HG02571 (cell line): Measurements from ENCODE around the gene BCAP31.
"Not testable (repeated sequence)": the region's sequence is repeated elsewhere in the genome, so short reads cannot be mapped to it uniquely, and the experiment has no call there.

Source experiments
- ATAC-seq: cut with Tn5 transposase; IDR thresholded peaks from one replicate; pipeline ENCODE4 v1.9.1; 2021; ENCODE audit warnings: mild to moderate bottlenecking, moderate library complexity; ENCODE audit not compliant: unreplicated experiment

The BCAP31 gene

DNA sequence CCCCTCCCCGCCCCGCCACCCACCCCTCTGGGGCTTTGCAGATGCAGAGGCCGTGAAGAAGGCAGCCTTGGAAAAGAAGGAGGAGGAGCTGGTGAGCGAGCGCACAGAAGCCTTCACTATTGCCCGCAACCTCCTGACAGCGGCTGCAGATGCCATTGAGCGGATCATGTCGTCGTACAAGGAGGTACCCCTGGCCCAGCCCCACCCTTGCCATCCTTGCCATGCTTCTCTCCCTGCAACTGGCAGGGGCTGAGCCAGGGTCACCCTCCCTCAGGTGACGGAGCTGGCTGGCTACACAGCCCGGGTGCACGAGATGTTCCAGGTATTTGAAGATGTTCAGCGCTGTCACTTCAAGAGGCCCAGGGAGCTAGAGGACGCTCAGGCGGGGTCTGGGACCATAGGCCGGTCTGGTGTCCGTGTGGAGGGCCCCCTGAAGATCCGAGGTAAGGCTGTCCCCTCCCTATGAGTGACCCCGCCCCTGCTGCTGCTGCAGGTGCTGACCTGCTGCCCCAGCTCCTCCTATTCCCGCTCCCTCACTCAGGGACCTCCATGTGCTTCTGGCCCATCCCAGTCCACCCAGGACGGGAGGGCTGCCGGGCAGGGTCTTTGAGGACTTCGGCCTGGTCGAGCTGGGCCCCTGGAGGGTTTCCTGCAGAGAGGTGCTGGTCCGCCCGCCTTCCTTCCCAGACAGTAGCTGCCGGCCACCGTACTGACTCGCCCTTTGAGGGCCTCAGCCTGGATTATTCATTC lies 12.1 kb upstream of the BCAP31 start:
- ATAC-seq: no peak

DNA sequence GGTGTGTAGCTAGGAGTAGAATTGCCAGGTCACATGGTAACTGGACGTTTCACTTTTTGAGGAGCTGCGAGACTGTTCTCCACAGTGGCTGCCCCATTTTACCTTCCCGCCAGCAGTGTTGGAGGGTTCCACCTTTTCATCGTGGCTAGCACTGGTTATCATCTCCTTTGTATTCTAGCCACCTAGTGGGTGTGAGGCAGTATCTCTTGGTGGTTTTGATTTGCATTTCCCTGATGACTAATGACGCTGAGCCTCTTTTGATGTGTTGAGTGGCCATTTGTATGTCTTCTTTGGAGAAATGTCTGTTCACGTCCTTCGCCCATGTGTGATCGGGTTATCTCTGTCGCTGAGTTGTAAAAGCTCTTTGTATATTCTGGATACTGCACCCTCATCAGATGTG lies 11.1 kb upstream of the BCAP31 start:
- ATAC-seq: no peak

DNA sequence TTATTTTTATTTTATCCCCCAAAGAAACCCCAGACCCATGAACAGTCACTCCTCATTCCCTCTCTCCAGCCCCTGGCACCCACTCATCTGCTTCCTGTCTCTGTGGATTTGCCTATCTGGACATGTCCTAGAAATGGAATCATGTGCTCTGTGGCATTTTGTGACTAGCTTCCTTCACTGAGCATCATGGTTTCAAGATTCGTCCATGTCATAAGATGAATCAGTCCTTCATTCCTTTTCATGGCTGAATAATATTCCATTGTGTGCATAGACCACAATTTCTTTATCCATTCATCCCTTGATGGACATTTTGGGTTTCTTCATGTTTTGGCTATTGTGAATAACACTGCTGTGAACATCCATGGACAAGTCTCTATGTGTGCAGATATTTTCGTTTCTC lies 10.7 kb upstream of the BCAP31 start:
- no peak for ATAC-seq

DNA sequence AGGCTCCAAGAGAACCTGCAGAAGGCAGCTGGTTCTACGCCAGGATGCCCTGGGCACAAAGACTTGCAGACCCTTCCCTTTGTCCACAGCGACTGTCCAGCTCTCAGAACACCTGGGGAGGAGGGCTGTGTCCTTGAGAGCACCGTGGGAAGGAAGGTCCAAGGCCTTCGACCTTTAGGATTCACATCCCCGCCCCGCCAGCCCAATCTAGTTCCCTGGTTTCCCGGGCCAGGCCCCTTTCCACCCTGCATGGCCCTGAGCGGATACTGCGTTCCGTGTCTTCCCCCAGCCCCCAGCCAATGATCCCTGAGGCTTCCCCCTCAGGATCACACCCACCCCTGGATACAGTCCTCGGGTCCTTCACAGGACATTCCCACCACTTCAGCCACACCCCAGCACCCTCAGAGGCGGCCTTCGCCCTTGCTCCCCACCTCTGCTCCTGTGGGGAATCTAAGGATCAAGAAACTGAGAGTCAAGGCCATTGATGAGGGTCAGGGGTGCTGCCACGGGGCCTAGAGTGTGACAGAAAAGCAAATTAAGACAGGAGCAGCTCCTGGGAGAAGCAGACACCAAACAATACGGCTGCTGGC lies 9.6 kb upstream of the BCAP31 start:
- no peak for ATAC-seq

DNA sequence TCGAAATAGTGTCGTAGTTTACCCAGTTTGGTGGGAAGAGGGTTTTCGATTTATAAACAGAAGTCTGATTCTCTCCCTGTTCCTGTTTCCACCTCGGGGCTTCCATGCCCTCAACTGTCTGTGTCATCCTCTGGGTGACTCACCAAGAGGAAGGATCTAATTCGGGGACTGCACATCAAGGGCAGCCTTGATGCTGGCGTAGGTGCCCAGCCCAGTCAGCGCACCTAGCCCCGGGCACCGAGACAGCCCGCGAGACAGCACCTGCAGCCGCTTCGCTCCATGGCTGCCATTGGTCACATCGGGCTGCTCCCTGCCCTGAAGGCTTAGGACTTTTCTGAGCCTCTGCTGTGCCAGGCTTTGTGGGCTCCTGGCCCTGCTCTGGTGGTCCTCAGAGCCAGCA lies 8.2 kb upstream of the BCAP31 start:
- no peak for ATAC-seq

DNA sequence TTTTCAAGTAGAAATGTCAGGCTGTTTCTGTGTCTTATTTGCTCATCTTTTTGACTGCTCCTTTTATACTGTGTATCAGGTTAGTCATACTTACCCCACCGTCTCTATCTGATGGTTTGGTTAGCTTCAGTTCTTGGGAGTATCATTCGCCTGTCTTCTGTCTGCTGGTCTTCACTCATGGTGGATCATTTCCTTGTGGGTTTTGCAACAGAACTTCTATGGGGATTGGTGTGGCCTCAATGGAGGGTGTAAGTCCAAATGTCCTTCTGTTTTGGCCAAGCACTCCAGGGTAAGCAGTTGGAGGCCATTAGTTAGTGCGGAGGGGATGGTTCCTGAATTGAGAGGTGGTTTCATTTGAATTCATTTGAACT lies 7.6 kb upstream of the BCAP31 start:
- ATAC-seq: no peak

DNA sequence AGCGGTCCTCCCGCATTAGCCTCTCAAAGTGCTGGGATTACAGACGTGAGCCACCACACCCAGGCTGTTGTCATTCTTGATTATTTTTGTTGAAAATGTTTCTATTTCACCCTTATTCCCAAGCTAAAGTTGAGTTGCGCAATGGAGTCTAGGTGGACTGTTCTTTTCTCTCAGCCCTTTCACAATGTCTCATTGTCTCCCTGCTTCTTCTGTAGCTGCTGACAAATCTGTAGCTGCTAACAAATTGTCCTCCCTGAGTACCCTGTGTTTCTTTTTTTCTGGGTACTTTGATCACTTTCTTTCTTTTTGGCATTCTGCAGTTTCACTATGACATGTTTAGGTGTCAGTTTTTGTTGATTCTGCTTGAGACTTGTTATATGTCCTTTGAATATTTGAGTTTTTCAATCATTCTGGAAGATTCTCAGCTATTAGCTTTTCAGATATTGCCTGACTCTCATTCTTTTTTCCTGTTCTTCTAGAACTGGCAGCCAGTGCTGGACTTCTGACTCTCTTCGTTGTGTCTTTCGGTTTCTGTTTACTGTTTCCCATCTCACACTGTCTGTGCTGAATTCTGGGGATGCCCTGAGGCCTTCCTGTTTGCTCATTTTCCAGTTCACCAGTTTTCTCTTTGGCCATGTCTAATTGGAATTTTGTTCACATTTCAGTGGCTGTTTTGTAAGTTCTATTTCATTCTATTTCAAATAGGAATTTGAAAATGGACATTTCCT lies 7.1 kb upstream of the BCAP31 start:
- no peak for ATAC-seq

DNA sequence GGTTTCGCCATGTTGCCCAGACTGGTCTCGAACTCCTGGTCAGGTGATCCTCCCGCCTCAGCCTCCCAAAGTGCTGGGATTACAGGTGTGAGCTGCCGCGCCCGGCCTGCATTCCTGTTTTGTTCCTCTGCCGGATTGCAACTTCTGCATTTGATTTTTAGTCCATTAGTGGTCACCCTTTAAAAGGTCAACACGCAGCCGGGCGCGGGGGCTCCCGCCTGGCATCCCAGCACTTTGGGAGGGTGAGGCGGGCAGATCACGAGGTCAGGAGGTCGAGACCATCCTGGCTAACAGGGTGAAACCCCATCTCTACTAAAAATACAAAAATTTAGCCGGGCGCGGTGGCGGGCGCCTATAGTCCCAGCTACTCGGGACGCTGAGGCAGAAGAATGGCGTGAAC lies 5.9 kb upstream of the BCAP31 start:
- ATAC-seq: not testable (repeated sequence)

DNA sequence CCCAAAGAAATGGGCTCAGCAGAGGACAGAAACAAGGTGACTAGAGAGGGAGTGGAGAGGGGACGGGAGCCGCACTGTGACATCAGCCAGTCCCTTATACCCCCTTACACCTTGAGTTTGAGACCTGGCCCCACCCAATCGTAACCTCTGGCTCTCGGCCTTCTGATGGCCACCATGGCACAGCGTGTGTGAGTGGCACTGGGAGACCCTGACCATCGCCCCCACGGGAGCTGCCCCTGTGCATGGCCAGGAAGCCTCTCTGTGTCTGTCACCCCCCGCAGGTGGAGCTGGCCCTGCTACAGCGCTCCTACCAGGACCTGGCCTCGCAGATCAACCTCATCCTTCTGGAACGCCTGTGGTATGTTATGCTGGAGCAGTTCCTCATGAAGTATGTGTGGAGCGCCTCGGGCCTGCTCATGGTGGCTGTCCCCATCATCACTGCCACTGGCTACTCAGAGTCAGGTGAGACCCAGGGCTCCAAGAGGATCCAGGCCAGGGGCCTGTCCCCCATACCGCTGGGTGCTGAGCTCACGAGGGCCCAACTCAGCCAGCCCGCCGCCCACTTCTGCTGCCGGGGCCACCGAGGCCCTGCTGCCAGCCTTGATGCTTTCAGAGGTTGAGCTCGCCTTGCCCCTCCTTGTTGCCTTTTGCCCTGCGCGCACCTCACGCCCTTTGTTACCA lies 4.9 kb upstream of the BCAP31 start:
- no peak for ATAC-seq

DNA sequence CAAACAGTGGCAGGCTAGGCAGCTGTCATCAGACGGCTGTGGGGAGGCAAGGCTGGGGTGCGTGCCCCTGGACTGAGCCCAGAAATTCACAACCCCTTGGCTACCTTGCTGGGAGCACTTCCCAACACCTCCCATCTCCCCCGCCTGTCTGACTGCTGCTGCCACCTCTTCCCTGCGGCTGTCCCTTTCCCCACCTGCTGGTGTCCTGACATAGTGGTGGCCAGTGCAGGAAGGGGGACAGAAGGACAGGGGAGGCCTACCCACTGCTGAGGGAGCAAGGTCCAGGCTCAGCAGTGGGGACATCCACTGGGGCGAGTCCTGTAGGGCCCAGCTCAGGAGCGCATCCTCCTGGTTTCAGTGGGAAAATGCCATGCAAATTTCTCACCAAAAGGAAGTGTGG lies 3.9 kb upstream of the BCAP31 start:
- ATAC-seq: no peak

DNA sequence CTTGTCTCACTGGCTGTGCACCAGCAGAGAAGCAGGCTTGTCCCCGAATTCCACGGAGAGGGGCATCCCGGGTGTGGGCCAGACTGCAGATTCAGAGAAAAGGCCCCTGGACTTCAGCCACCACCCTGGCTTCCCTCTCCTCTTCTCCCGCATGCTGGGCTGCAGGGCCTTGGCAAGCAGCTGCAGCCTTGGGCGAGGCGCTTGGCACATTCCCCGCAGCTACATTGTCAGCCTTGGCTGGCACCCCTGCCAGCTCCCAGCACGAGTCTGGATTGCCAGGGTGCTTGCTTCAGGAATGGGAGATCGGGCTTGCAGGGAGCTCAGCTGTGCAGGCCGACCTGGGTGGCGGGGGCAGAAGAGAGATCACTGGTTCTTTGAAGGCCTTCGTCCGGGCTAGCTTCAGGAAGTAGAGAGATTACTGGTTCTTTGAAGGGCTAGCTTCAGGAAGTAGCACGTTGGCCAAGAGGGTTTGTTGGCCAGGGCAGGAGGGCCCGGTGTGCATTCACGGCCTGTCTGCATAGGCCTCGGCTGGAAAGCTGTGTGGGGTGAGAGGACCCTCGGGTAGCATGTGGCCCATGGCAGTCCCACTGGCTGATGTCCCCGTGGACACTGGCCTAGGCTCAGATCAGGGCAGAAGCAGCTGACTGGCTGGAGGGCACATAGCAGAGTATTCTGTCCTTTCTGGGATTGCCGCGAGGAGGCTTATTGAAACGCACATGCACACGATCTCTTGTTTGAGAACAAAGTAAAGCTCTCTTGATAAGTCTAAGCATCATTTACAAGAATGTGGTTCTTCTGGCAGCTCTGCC lies 3.1 kb upstream of the BCAP31 start:
- ATAC-seq: no peak

DNA sequence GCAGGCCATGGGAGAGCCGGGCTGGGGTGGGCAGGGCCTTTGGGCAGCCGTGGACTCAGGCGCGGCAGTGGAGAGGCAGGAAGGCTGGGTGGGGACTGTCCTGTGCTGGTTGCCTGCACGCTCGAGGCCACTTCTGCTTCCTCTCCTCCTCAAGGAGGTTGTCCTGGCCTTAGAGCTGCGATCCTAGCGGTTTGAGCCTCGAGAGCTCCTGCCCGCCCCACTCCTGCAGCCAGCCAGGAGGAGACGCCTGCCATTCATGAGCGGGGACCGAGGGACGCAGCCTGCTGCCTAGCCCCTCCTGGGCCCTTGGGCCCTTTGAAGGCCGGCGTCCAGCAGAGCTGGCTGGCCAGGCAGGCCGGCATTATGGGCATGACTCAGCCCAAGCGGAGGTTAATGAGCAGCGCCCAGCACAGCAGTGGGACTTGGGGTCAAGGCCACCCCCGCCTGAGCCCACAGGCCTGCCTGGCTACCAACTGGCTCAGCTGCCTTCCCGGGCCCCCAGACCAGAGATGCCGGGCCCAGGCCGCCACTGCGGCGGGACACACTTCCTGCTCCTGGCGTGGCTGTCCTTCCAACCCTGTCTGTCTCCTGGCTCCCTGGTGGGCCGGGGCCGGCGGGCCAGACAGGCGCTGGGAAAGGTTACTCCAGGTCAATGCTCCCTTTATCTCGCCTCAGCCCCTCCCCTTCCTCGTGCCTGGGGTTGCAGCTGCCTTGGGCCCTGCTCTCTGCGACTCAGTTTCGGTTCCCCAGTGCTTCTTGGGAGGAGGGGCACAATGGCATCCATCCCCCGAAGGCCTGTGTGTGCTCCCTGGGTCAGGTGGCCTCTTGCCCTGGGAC lies 2.3 kb upstream of the BCAP31 start:
- peak; percentile 30 for ATAC-seq

DNA sequence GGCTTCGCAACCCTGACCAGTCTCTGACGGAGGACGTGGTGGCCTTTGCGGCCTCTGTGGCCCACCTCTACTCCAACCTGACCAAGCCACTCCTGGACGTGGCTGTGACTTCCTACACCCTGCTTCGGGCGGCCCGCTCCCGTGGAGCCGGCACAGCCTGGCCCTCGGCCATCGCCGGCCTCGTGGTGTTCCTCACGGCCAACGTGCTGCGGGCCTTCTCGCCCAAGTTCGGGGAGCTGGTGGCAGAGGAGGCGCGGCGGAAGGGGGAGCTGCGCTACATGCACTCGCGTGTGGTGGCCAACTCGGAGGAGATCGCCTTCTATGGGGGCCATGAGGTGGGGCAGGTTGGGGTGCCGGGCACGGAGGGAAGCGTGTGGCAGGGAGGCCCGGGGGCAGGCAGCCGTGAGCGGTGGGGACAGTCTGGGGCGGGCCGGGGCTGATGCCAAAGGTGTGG lies 1.7 kb upstream of the BCAP31 start:
- no peak for ATAC-seq

DNA sequence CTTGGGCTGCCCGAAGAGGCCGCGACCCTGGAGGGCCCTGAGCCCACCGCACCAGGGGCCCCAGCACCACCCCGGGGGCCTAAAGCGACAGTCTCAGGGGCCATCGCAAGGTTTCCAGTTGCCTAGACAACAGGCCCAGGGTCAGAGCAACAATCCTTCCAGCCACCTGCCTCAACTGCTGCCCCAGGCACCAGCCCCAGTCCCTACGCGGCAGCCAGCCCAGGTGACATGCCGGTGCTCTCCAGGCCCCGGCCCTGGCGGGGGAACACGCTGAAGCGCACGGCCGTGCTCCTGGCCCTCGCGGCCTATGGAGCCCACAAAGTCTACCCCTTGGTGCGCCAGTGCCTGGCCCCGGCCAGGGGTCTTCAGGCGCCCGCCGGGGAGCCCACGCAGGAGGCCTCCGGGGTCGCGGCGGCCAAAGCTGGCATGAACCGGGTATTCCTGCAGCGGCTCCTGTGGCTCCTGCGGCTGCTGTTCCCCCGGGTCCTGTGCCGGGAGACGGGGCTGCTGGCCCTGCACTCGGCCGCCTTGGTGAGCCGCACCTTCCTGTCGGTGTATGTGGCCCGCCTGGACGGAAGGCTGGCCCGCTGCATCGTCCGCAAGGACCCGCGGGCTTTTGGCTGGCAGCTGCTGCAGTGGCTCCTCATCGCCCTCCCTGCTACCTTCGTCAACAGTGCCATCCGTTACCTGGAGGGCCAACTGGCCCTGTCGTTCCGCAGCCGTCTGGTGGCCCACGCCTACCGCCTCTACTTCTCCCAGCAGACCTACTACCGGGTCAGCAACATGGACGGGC lies 1.0 kb upstream of the BCAP31 start:
- ATAC-seq: no peak

DNA sequence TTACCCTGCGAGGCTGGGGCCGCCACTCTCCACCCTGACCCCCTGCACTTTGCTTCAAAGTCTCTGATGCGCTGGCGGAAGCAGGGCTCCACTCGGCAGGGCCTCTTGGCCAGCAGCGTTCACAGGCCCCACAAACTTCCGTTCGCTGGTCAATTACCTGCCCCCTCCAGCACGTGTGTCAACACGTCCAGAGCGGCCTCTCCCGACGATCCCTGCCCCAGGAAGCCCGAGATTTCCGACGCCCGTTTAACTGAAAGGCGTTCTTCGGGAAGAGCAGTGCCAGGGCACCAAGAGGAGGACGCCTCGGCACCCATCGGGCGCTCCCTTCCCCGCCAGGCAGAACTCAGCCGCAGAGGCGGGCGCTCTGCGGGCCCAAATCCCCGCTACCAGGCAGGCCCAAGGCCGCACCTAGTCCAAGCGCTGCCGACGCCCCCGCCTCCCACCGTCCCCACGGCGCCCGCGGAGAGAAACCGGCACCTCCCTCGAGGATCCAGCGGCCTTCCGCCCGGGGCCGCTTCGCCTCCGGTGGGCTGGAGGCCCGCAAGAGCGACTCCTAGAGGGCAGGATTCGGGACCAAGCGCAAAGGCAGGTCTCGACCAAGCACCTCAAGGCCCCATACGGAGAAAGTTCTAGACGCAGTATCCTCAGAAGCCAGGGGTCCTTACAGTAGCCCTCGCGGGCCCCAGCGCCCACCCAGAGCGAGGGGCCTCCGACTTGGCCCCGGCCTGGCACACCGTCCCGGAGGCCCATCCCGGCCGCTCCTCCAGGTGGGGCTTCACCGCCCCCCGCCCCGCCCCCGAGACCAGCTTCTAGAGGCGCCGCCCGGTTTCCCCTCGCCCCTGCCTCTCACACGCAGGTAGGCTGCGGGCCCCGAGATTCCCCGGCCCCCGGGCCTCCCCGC lies 586 bp downstream of the BCAP31 start:
- ATAC-seq: peak; percentile 28

DNA sequence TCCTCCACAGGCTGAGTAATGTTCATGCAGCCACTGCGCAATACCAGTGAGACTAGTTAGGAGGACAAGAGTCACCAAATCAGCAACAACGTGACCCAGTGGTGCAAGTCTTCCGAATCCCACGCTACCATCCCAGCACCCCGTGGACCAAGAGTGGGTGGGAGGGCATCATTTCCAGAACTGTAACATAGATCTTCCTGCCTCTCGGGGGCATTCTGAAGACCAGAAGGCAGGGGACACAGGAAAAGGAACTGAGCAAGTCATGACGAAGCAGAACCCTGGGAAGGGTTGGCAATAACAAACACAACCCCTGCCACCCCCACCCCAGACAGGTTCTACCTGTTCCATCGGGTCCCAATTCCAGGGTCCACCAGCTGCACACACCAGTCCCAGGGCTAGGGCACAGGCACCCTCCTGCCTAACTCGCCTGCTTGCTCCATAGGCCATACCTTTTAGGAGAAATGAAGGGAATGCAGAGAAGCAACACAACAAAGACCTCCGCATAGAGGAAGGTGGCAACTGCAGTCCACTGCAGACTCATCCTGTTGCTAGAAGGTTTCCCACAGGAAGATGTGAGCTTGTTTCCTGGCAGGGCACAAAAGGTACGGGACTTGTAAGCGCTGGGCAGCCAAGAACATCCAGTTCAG lies 1.4 kb downstream of the BCAP31 start:
- no peak for ATAC-seq

DNA sequence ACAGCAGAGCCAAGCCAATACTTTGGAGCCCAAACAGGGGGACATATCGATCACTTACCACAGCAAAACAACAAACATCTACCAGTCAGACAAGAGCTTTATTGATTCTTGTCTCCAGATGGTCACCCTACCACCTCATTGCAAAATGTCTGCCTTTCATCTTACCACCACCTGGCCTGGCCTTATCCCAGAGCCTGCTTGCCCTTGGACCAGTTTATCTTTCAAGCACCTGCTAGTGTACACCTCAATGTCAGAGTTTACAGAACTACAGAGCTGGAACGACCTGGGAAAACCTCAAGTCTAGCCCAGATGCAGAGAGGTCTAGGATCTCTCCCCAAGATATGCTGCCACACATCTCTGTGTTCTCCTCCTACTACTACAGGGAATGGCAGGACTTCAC lies 4.5 kb downstream of the BCAP31 start:
- no peak for ATAC-seq

DNA sequence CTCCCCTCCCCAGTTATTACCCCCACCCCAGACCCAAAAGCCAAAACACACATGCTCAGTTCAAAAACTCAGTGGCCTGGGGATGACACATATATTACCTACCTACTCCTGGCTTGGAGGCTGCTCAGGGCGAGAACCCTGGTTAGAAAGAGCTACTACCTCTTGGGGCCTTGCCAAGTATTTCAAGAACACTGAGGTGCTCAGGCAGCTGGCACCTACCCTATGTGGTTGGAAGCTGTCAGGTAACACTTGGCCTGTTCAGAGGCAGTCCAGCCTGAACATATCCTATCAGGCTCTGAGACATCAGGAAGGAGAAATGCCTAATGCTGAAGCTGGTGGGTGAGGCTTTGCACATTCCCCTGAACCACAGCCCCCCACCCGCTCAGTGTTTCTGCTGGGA lies 4.9 kb downstream of the BCAP31 start:
- ATAC-seq: no peak
